ENCODE measurements around the gene ATN1.
A peak's percentile ranks its signal among the peaks of the same experiment; 100 is the strongest.
"Not testable (repeated sequence)": the region's sequence is repeated elsewhere in the genome, so short reads cannot be mapped to it uniquely, and the experiment has no call there.

ATN1 gene

GRCh38 chr12:6927379-6928021, at the start of gene ATN1:
TSS of gene ATN1 (plus strand) at chr12:6927959. CDS start at chr12:6934002, 6,043 bp downstream.
- peak in 4 of 6 experiments; percentile 42 to 46 (median 42) for DNase-seq

GRCh38 chr12:6879824-6880223, 47.9 kb upstream of the ATN1 start:
- DNase-seq = not testable (repeated sequence)

GRCh38 chr12:6883252-6883651, 44.5 kb upstream of the ATN1 start:
- DNase-seq = no peak

- DNase-seq = no peak
These were observed 44.1 kb upstream of the ATN1 start for GRCh38 chr12:6883683-6884082.

GRCh38 chr12:6884539-6884938, 43.2 kb upstream of the ATN1 start:
- no peak for DNase-seq

GRCh38 chr12:6886206-6886999, 41.4 kb upstream of the ATN1 start:
- not testable (repeated sequence) for DNase-seq

- DNase-seq = no peak
These were observed 40.3 kb upstream of the ATN1 start for GRCh38 chr12:6887460-6887859.

GRCh38 chr12:6888360-6888759, 39.4 kb upstream of the ATN1 start:
- no peak for DNase-seq

- not testable (repeated sequence) for DNase-seq
These were observed 39.0 kb upstream of the ATN1 start for GRCh38 chr12:6888794-6889193.

- DNase-seq = not testable (repeated sequence)
These were observed 37.8 kb upstream of the ATN1 start for GRCh38 chr12:6889775-6890573.

- DNase-seq = peak; percentile 93 to 98 (median 96)
These were observed 36.7 kb upstream of the ATN1 start for GRCh38 chr12:6890789-6891645.

GRCh38 chr12:6891646-6892001, 36.1 kb upstream of the ATN1 start:
- no peak for DNase-seq

- DNase-seq = not testable (repeated sequence)
These were observed 35.1 kb upstream of the ATN1 start for GRCh38 chr12:6892683-6893082.

GRCh38 chr12:6894321-6894720, 33.4 kb upstream of the ATN1 start:
- no peak for DNase-seq

- DNase-seq = no peak
These were observed 30.8 kb upstream of the ATN1 start for GRCh38 chr12:6896846-6897435.

- DNase-seq = no peak
These were observed 28.3 kb upstream of the ATN1 start for GRCh38 chr12:6899427-6899826.

GRCh38 chr12:6899837-6900519, 27.8 kb upstream of the ATN1 start:
- DNase-seq = no peak

GRCh38 chr12:6902448-6902847, 25.3 kb upstream of the ATN1 start:
- DNase-seq = no peak

- no peak for DNase-seq
These were observed 24.0 kb upstream of the ATN1 start for GRCh38 chr12:6903722-6904121.

- DNase-seq = peak; percentile 93 to 97 (median 95)
These were observed 23.2 kb upstream of the ATN1 start, which contains the start of gene LRRC23 for GRCh38 chr12:6904280-6905276. TSS of gene LRRC23 (plus strand) at chr12:6904822. CDS start at chr12:6905634, 812 bp downstream.
